SK-N-SH (cell line): ENCODE measurements around the gene RGSL1. TPM values are rescaled to one million over a fixed set of nuclear protein-coding genes. Genes with fewer than 3 reads are reported as not detected.

Experiments
- CTCF ChIA-PET: fragments of 300-600, 350-600 bp; formaldehyde crosslinking; extraction: SDS; loops from one replicate; lab custom pipeline; 2021; lab: Yijun Ruan, JAX
- POLR2A ChIA-PET: fragments of 350-600 bp; sonication (Branson Sonifier 250); formaldehyde crosslinking; extraction: SDS; loops from one replicate; lab custom pipeline; 2020; ENCODE audit warnings: antibody characterized with exemption, inconsistent platforms; lab: Yijun Ruan, JAX
- DNase-seq: peaks from one replicate; pipeline ENCODE4 v3.0.0; 2012
- H2AFZ ChIP-seq: fragments of 200-600 bp; sonication (generic); 2 replicates; pipeline ENCODE4 v1.8.1; 2016; ENCODE audit warnings: antibody characterized with exemption, mild to moderate bottlenecking, low read depth
- H3F3A ChIP-seq: fragments of 200-600 bp; sonication (generic); replicated peaks from 2 replicates; pipeline ENCODE3; 2016; ENCODE audit warnings: antibody characterized with exemption, mild to moderate bottlenecking; ENCODE audit not compliant: insufficient read depth
- H3K27ac ChIP-seq, 2 experiments: fragments of 200-500 bp in 1 of 2; fragments of 200-600 bp in 1 of 2; sonication (Bioruptor generic) in 1 of 2; sonication (generic), shearing (Covaris generic) in 1 of 2; 2 replicates each; pipeline versions ENCODE4 v1.5.1 to v1.6.1; 2014 to 2016; ENCODE audit warnings: low read depth in 2 of 2, inconsistent platforms in 1 of 2, low read length in 1 of 2, mild to moderate bottlenecking in 1 of 2, mixed read lengths in 1 of 2
- H3K27me3 ChIP-seq: fragments of 200-600 bp; sonication (generic), shearing (Covaris generic); 2 replicates; pipeline ENCODE4 v1.6.1; 2016; ENCODE audit warnings: mixed run types; ENCODE audit not compliant: insufficient read depth
- H3K36me3 ChIP-seq, 2 experiments: fragments of 200-500 bp in 1 of 2; fragments of 200-600 bp in 1 of 2; sonication (Bioruptor generic) in 1 of 2; sonication (generic) in 1 of 2; replicated peaks in 1 of 2; 2 replicates each; pipeline versions ENCODE3 to v1.5.1; 2014 to 2016; ENCODE audit warnings: low read length in 1 of 2, mild to moderate bottlenecking in 1 of 2; ENCODE audit not compliant: insufficient read depth in 2 of 2, control insufficient read depth in 1 of 2
- H3K4me1 ChIP-seq, 2 experiments: fragments of 200-500 bp in 1 of 2; fragments of 200-600 bp in 1 of 2; sonication (Bioruptor generic) in 1 of 2; sonication (generic), shearing (Covaris generic) in 1 of 2; 2 replicates each; pipeline versions ENCODE4 v1.5.1 to v1.6.1; 2014 to 2016; ENCODE audit warnings: low read depth in 1 of 2, low read length in 1 of 2, mixed run types in 1 of 2; ENCODE audit not compliant: insufficient read depth in 2 of 2, control insufficient read depth in 1 of 2
- H3K4me2 ChIP-seq: fragments of 200-600 bp; sonication (generic), shearing (Covaris generic); 2 replicates; pipeline ENCODE4 v1.6.1; 2017; ENCODE audit warnings: mixed run types
- H3K4me3 ChIP-seq, 2 experiments: fragments of 200-500 bp in 1 of 2; fragments of 200-600 bp in 1 of 2; sonication (Bioruptor generic) in 1 of 2; sonication (generic), shearing (Covaris generic) in 1 of 2; 2 replicates each; pipeline versions ENCODE4 v1.5.1 to v1.8.1; 2014 to 2016; ENCODE audit warnings: low read depth in 2 of 2, inconsistent platforms in 1 of 2, low read length in 1 of 2, mild to moderate bottlenecking in 1 of 2, mixed read lengths in 1 of 2, moderate library complexity in 1 of 2
- H3K79me2 ChIP-seq: fragments of 200-600 bp; sonication (generic); 2 replicates; pipeline ENCODE4 v1.8.1; 2017; ENCODE audit warnings: mild to moderate bottlenecking; ENCODE audit not compliant: insufficient read depth
- H3K9ac ChIP-seq: fragments of 200-600 bp; sonication (generic); 2 replicates; pipeline ENCODE4 v1.6.1; 2017; ENCODE audit warnings: mixed run types
- H3K9me2 ChIP-seq: fragments of 200-600 bp; sonication (generic); 2 replicates; pipeline ENCODE4 v1.6.1; 2017; ENCODE audit warnings: mixed run types
- H3K9me3 ChIP-seq: fragments of 200-600 bp; sonication (generic); 2 replicates; pipeline ENCODE4 v1.6.1; 2017; ENCODE audit warnings: mixed run types, mild to moderate bottlenecking, moderate library complexity
- H4K20me1 ChIP-seq: fragments of 200-600 bp; sonication (generic); 2 replicates; pipeline ENCODE4 v1.6.1; 2017; ENCODE audit warnings: mild to moderate bottlenecking, mixed run types; ENCODE audit not compliant: insufficient read depth
- CHD2 ChIP-seq: fragments of 150-350 bp; IDR thresholded peaks from 2 replicates; pipeline ENCODE4 v1.6.1; 2018; ENCODE audit warnings: low read length; ENCODE audit not compliant: partially characterized antibody
- CTCF ChIP-seq: fragments of 200-600 bp; sonication (generic); IDR thresholded peaks from 2 replicates; pipeline ENCODE4 v1.6.1; 2017; ENCODE audit warnings: antibody characterized with exemption, mild to moderate bottlenecking, moderate library complexity
- EZH2phosphoT487 ChIP-seq: fragments of 200-600 bp; sonication (generic); IDR thresholded peaks from 2 replicates; pipeline ENCODE4 v1.6.1; 2017; ENCODE audit warnings: low read depth, mixed run types, mild to moderate bottlenecking, antibody characterized with exemption, moderate library complexity, borderline replicate concordance
- FOXM1 ChIP-seq: IDR thresholded peaks from 2 replicates; pipeline ENCODE4 v1.4.0; 2012; ENCODE audit warnings: low read depth, mild to moderate bottlenecking
- GATA2 ChIP-seq: sonication (generic); formaldehyde crosslinking; IDR thresholded peaks from 2 replicates; pipeline ENCODE4 v1.5.0; 2020; ENCODE audit warnings: mild to moderate bottlenecking, missing genetic modification reagents
- IRF3 ChIP-seq: fragments of 150-350 bp; IDR thresholded peaks from 2 replicates; pipeline ENCODE4 v1.6.1; 2016; ENCODE audit warnings: mild to moderate bottlenecking, low read depth, low read length
- JUND ChIP-seq: IDR thresholded peaks from 2 replicates; pipeline ENCODE4 v1.4.0; 2012
- MAX ChIP-seq: IDR thresholded peaks from 2 replicates; pipeline ENCODE4 v1.4.0; 2012; ENCODE audit warnings: low read depth
- MEF2A ChIP-seq: IDR thresholded peaks from 2 replicates; pipeline ENCODE4 v1.4.0; 2012; ENCODE audit warnings: low read depth, borderline replicate concordance
- NFIC ChIP-seq: IDR thresholded peaks from 2 replicates; pipeline ENCODE4 v1.4.0; 2012; ENCODE audit warnings: borderline replicate concordance
- NRF1 ChIP-seq: IDR thresholded peaks from 2 replicates; pipeline ENCODE4 v1.6.1; 2012; ENCODE audit warnings: low read depth, mild to moderate bottlenecking, low read length
- RAD21 ChIP-seq: IDR thresholded peaks from 2 replicates; pipeline ENCODE4 v1.6.1; 2012; ENCODE audit warnings: mild to moderate bottlenecking, low read length
- RCOR1 ChIP-seq: fragments of 150-350 bp; IDR thresholded peaks from 2 replicates; pipeline ENCODE4 v1.6.1; 2017; ENCODE audit warnings: antibody characterized with exemption, low read length
- RFX5 ChIP-seq: IDR thresholded peaks from 2 replicates; pipeline ENCODE4 v1.6.1; 2012; ENCODE audit warnings: mild to moderate bottlenecking, improper control_type of control experiment, low read length
- RXRA ChIP-seq: IDR thresholded peaks from 2 replicates; pipeline ENCODE4 v1.4.0; 2012; ENCODE audit warnings: low read depth, mild to moderate bottlenecking, borderline replicate concordance
- TAF1 ChIP-seq: IDR thresholded peaks from 2 replicates; pipeline ENCODE4 v1.6.1; 2012; ENCODE audit warnings: low read depth, mild to moderate bottlenecking, low read length, moderate library complexity, borderline replicate concordance
- TEAD4 ChIP-seq: IDR thresholded peaks from 2 replicates; pipeline ENCODE4 v1.4.0; 2012; ENCODE audit warnings: mild to moderate bottlenecking, borderline replicate concordance; ENCODE audit not compliant: insufficient read depth
- YY1 ChIP-seq: IDR thresholded peaks from 2 replicates; pipeline ENCODE4 v1.4.0; 2012; ENCODE audit warnings: low read depth, mild to moderate bottlenecking
- WGBS: methylation state at CpG from one replicate; pipeline ENCODE4 v1.1.6; 2017; ENCODE audit warnings: low lambda C conversion rate; 5-methylcytosine and 5-hydroxymethylcytosine counted together
- polyA plus RNA-seq, 3 experiments: library from polyadenylated mRNA; depleted of rRNA; stranded (reverse); fragments of >200 nt; gene quantifications; 2 replicates each; pipeline ENCODE4 v1.2.3, GENCODE V29; 2012
- TF ChIP-seq, protein P1 (sequence below): IDR thresholded peaks from 2 replicates; pipeline ENCODE4 v1.4.0; 2012; ENCODE audit warnings: low read depth, borderline replicate concordance

RGSL1 gene
- polyA plus RNA-seq, 1 of the 3 experiments (the other 2 are of a cell fraction), result not detected

- Histone ChIP-seq H3F3A (no peaks in the 10 kb centered on the region), H3K27ac (no peak overlapping the region), H3K4me1 (peaks cover 0 to 33% of the 10 kb centered on the region in 2 experiments; a peak in 1 of 4 replicates), H3K9ac (no peak overlapping the region), H4K20me1 (no peaks in the 10 kb centered on the region), H3K27me3 (no peaks in the 10 kb centered on the region), H2AFZ (no peak overlapping the region), H3K9me2 (no peaks in the 10 kb centered on the region), H3K4me3 (peak overlapping the region in 1 of 2 experiments; percentile 18; a peak in 1 of 4 replicates), H3K79me2 (no peaks in the 10 kb centered on the region), H3K4me2 (no peak overlapping the region), H3K36me3 (no peaks in the 10 kb centered on the region), H3K9me3 (no peaks in the 10 kb centered on the region)
- ChIA-PET CTCF (interaction anchor here (0.6 to 17.7 kb wide), 44 partner anchors 8 to 627 kb away, joined by 3 to 829 read pairs (median 4); partner anchors contain the start of genes NPL and RNASEL), POLR2A (interaction anchor here (1.1 kb wide), 1 partner anchor 182 kb away, joined by 3 read pairs; no protein-coding TSS in a partner anchor)
- TF ChIP-seq FOXM1 (no peak), NFIC (no peak), TEAD4 (no peak), CTCF (no peak), IRF3 (no peak), CHD2 (no peak), RFX5 (no peak), TAF1 (no peak), NRF1 (no peak), RAD21 (no peak), JUND (no peak)
- TF ChIP-seq, protein P1, sequence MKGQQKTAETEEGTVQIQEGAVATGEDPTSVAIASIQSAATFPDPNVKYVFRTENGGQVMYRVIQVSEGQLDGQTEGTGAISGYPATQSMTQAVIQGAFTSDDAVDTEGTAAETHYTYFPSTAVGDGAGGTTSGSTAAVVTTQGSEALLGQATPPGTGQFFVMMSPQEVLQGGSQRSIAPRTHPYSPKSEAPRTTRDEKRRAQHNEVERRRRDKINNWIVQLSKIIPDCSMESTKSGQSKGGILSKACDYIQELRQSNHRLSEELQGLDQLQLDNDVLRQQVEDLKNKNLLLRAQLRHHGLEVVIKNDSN, result no peak
- no peak for DNase-seq
- 54% methylated on average over 5 of the region's 5 CpGs for WGBS
These were observed 150.9 kb downstream of the RGSL1 start for GRCh38 chr1:182600745-182601415.

- H3K9me3 ChIP-seq, result no peaks in the 10 kb centered on the region
- TF ChIP-seq GATA2 (CRISPR knock-in tag), result no peak
- no peak for TF ChIP-seq EZH2phosphoT487
- peak; percentile 32; the same call in 1 of the 2 replicates for TF ChIP-seq RCOR1
- TF ChIP-seq NRF1, result no peak
- no peak for TF ChIP-seq YY1
- no peak for TF ChIP-seq TAF1
- TF ChIP-seq NFIC, result no peak
- TF ChIP-seq RAD21, result peak; percentile 98
- peak; percentile 88 for TF ChIP-seq CTCF
- no peak for TF ChIP-seq MEF2A
- TF ChIP-seq MAX, result peak; percentile 50; the same call in 1 of the 2 replicates
- TF ChIP-seq RXRA, result no peak
These were observed 151.5 kb downstream of the RGSL1 start for GRCh38 chr1:182601416-182601786.

More at GRCh38 chr1:182601416-182601786, 151.5 kb downstream of the RGSL1 start:
- Histone ChIP-seq H3K9ac (no peak overlapping the region), H3K36me3 (no peaks in the 10 kb centered on the region), H3K4me3 (peak overlapping the region in 1 of 2 experiments; percentile 18; a peak in 1 of 4 replicates), H3K79me2 (no peaks in the 10 kb centered on the region), H3K4me2 (no peak overlapping the region), H3F3A (no peaks in the 10 kb centered on the region), H4K20me1 (no peaks in the 10 kb centered on the region), H3K9me2 (no peaks in the 10 kb centered on the region), H2AFZ (no peak overlapping the region), H3K27ac (peak overlapping the region in 1 of 2 experiments; percentile 45; a peak in 2 of 4 replicates), H3K27me3 (no peaks in the 10 kb centered on the region), H3K4me1 (peaks cover 0 to 33% of the 10 kb centered on the region in 2 experiments; a peak in 1 of 4 replicates)
- DNase-seq, result peak; percentile 81
- 7% methylated on average over 5 of the region's 6 CpGs for WGBS
- CTCF ChIA-PET, result interaction anchor here (0.6 to 17.7 kb wide), 39 partner anchors 9 to 626 kb away, joined by 3 to 829 read pairs (median 5); partner anchors contain the start of genes NPL and RNASEL
- POLR2A ChIA-PET, result interaction anchor here (1.1 kb wide), 1 partner anchor 181 kb away, joined by 3 read pairs; no protein-coding TSS in a partner anchor
